Testis (tissue), 2 donors: ENCODE measurements around the gene ABCF3.

Experiments
- CTCF ChIP-seq, 3 experiments: fragments of 450-650 bp in 2 of 3; fragments of 200-600 bp in 1 of 3; sonication (generic) in 1 of 3; IDR thresholded peaks; one replicate each; pipeline ENCODE4 v1.5.1; 2016 to 2019; ENCODE audit warnings: antibody characterized with exemption in 3 of 3, mild to moderate bottlenecking in 2 of 3, moderate library complexity in 1 of 3
- POLR2A ChIP-seq: fragments of 450-650 bp; IDR thresholded peaks from one replicate; pipeline ENCODE4 v1.6.1; 2017; ENCODE audit warnings: antibody characterized with exemption, mild to moderate bottlenecking, moderate library complexity

GRCh38 chr3:184222521-184222920, 36.5 kb downstream of the ABCF3 start:
- no peak for TF ChIP-seq CTCF (IDR thresholded peaks at IDR 0.05)
- TF ChIP-seq POLR2A = no peak
